GM23338 (cell line): ENCODE data around the gene ARHGEF9.

Experiments
- EZH2phosphoT487 ChIP-seq: fragments of 200-600 bp; sonication (generic); IDR thresholded peaks from one replicate; pipeline ENCODE4 v1.8.1; 2018; ENCODE audit warnings: antibody characterized with exemption; ENCODE audit not compliant: unreplicated experiment
- POLR2AphosphoS5 ChIP-seq: IDR thresholded peaks from 2 replicates; pipeline ENCODE4 v1.6.1; 2016; ENCODE audit warnings: antibody characterized with exemption, low read depth
- STAT1 ChIP-seq: IDR thresholded peaks from one replicate; pipeline ENCODE4 v1.6.1; 2016; ENCODE audit warnings: antibody characterized with exemption; ENCODE audit not compliant: unreplicated experiment
- TF ChIP-seq, protein P1 (sequence below), 2 experiments: fragments of 200-600 bp in 1 of 2; sonication (generic) in 1 of 2; conservative IDR thresholded peaks; 2 replicates each; pipeline versions ENCODE4 v1.5.1 to v1.6.1; 2016 to 2017; ENCODE audit warnings: antibody characterized with exemption in 2 of 2, low read depth in 2 of 2, mild to moderate bottlenecking in 2 of 2, moderate library complexity in 1 of 2
- TF ChIP-seq, protein P2 (sequence below): IDR thresholded peaks from one replicate; pipeline ENCODE4 v1.6.1; 2018; ENCODE audit warnings: antibody characterized with exemption; ENCODE audit not compliant: unreplicated experiment

DNA sequence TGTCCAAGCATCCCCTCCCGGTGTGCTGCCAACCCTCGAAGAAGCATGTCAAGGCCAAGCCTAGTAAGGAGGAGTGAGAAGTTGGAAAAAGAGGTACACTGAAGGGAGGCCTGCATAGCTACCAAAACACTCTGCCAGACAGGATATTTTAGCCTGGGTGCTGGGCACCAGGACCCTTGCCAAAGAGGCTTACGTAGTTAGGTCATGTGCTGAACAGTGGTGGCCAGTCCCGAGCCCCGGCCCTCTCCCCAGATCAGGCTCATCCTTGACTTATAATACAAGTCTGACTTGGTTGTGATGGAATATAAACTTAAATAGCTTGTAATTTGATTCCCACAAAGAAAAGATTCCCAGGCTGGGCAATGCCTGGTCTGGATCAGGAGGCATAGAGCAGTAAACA, 149.3 kb downstream of the ARHGEF9 start:
- no peak for TF ChIP-seq EZH2phosphoT487
- TF ChIP-seq, protein P1, sequence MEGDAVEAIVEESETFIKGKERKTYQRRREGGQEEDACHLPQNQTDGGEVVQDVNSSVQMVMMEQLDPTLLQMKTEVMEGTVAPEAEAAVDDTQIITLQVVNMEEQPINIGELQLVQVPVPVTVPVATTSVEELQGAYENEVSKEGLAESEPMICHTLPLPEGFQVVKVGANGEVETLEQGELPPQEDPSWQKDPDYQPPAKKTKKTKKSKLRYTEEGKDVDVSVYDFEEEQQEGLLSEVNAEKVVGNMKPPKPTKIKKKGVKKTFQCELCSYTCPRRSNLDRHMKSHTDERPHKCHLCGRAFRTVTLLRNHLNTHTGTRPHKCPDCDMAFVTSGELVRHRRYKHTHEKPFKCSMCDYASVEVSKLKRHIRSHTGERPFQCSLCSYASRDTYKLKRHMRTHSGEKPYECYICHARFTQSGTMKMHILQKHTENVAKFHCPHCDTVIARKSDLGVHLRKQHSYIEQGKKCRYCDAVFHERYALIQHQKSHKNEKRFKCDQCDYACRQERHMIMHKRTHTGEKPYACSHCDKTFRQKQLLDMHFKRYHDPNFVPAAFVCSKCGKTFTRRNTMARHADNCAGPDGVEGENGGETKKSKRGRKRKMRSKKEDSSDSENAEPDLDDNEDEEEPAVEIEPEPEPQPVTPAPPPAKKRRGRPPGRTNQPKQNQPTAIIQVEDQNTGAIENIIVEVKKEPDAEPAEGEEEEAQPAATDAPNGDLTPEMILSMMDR (conservative IDR thresholded peaks at IDR 0.05; ENCODE audit: low read depth in 2 of 2): no peak
- TF ChIP-seq, protein P2, sequence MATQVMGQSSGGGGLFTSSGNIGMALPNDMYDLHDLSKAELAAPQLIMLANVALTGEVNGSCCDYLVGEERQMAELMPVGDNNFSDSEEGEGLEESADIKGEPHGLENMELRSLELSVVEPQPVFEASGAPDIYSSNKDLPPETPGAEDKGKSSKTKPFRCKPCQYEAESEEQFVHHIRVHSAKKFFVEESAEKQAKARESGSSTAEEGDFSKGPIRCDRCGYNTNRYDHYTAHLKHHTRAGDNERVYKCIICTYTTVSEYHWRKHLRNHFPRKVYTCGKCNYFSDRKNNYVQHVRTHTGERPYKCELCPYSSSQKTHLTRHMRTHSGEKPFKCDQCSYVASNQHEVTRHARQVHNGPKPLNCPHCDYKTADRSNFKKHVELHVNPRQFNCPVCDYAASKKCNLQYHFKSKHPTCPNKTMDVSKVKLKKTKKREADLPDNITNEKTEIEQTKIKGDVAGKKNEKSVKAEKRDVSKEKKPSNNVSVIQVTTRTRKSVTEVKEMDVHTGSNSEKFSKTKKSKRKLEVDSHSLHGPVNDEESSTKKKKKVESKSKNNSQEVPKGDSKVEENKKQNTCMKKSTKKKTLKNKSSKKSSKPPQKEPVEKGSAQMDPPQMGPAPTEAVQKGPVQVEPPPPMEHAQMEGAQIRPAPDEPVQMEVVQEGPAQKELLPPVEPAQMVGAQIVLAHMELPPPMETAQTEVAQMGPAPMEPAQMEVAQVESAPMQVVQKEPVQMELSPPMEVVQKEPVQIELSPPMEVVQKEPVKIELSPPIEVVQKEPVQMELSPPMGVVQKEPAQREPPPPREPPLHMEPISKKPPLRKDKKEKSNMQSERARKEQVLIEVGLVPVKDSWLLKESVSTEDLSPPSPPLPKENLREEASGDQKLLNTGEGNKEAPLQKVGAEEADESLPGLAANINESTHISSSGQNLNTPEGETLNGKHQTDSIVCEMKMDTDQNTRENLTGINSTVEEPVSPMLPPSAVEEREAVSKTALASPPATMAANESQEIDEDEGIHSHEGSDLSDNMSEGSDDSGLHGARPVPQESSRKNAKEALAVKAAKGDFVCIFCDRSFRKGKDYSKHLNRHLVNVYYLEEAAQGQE: no peak
- TF ChIP-seq POLR2AphosphoS5: no peak
- TF ChIP-seq STAT1: no peak
